ENCODE measurements around the gene METTL1.
A peak's percentile ranks its signal among the peaks of the same experiment; 100 is the strongest.

The METTL1 gene

GRCh38 chr12:57735952-57736740 lies 35.8 kb downstream of the METTL1 start:
- TF ChIP-seq, protein P1, sequence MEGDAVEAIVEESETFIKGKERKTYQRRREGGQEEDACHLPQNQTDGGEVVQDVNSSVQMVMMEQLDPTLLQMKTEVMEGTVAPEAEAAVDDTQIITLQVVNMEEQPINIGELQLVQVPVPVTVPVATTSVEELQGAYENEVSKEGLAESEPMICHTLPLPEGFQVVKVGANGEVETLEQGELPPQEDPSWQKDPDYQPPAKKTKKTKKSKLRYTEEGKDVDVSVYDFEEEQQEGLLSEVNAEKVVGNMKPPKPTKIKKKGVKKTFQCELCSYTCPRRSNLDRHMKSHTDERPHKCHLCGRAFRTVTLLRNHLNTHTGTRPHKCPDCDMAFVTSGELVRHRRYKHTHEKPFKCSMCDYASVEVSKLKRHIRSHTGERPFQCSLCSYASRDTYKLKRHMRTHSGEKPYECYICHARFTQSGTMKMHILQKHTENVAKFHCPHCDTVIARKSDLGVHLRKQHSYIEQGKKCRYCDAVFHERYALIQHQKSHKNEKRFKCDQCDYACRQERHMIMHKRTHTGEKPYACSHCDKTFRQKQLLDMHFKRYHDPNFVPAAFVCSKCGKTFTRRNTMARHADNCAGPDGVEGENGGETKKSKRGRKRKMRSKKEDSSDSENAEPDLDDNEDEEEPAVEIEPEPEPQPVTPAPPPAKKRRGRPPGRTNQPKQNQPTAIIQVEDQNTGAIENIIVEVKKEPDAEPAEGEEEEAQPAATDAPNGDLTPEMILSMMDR (IDR thresholded peaks at IDR 0.05), result peak; percentile 41
- TF ChIP-seq ZFX (IDR thresholded peaks at IDR 0.05; ENCODE audit: borderline replicate concordance), result no peak
- no peak overlapping the region for H3K27ac ChIP-seq

DNA sequence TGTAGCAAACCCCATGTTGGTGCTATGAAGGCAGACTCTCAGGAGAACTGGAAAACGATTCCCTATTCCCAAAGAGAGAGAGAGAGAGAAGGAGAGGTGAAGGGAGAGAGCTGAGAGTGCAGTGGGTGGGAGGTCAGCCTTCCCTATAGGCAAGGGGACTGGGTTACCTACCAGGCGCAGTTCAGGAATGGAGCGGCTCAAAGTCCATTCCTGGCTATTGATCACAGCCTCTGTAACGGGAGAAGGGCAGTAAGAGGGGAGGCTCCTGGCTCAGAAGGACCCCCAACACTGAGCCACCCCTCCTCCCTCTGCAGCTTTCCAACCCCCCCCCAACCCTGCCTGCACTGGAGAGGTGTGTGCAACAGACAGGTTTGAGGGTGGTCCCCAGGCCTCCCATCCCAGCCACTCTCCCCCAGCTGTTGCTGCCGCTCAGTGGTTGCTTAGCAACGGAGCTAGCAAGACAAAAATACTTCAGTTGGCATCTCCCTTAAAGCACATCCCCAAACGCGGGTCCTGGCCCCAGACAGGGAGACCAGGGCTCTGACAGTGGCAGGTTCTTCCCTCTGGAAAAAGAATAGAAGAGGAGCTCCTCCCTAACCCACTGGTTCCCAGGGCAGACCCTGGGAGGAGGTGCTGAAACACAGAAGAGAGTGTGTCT lies 36.6 kb downstream of the METTL1 start:
- no peak overlapping the region for H3K27ac ChIP-seq

DNA sequence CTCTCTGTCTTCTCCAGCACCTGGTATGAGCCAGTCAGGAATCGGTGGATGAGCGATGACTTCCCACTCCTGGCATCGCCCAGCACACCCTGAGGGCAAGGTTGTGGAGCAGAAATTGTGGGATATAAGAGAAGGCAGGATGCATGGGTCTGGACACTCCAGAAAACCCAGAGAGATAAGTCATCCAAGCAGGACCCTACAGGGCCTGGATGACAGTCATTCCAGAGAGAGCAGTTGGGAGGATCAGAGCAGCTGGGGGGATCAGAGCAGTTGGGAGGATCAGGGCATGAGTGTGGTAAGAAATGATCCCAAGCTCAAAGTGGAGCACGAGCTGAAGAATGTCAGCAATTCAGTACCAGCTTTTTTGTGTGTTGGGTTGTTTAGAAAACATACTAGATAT lies 37.3 kb downstream of the METTL1 start:
- no peak for TF ChIP-seq ZFX (IDR thresholded peaks at IDR 0.05; ENCODE audit: borderline replicate concordance)
- TF ChIP-seq, protein P1 (IDR thresholded peaks at IDR 0.05), result no peak
- H3K27ac ChIP-seq, result no peak overlapping the region

More for the DNA sequence above, 36.6 kb downstream of the METTL1 start:
- TF ChIP-seq ZFX (IDR thresholded peaks at IDR 0.05; ENCODE audit: borderline replicate concordance), result no peak
- TF ChIP-seq, protein P1 (IDR thresholded peaks at IDR 0.05), result no peak

- no peak overlapping the region for H3K27ac ChIP-seq
- TF ChIP-seq ZFX (IDR thresholded peaks at IDR 0.05; ENCODE audit: borderline replicate concordance), result no peak
- TF ChIP-seq, protein P1 (IDR thresholded peaks at IDR 0.05), result no peak
Measured at GRCh38 chr12:57733928-57734327, 38.0 kb downstream of the METTL1 start.

DNA sequence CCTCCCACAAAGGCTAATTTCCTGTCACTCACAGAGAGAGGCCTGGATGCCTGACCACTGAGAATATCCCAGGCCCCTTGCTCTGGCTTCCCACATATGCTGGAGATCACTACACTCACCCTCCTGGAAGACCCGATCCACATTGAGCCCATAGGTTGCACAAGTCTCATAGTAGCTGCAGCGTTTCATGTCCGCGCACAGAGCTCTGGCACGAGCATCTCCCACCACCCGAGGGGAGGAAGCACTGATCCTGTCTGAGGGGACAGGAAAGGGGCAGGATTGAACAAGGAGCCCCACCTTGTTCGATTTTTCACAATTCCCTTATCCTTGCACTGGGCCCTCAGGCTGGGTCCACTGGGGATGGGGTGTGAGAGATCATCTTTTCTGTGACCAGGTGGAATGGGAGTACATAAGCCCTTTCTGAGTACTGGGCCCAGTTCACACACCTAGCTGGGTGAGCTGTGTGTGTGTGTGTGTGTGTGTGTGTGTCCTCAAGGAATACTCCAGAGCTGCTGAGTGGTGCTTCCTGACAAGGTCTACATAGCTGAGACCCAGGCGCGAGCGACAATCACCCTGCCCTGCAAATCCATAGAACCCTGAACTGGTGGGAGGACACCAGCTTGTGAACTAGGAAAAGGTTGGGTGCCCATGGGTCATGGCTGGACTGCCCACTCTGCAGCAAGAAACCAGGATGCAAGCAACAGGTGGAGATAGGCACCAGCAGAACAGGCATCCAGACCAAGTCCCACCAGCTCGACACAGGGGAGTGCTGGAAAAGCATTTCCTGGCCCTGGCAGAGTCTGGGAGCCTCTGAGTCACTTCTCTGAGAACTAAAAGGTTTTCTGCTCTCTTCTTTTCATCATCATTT lies 38.9 kb downstream of the METTL1 start:
- TF ChIP-seq, protein P1 (IDR thresholded peaks at IDR 0.05), result no peak
- TF ChIP-seq ZFX (IDR thresholded peaks at IDR 0.05; ENCODE audit: borderline replicate concordance), result no peak
- H3K27ac ChIP-seq, result no peak overlapping the region

DNA sequence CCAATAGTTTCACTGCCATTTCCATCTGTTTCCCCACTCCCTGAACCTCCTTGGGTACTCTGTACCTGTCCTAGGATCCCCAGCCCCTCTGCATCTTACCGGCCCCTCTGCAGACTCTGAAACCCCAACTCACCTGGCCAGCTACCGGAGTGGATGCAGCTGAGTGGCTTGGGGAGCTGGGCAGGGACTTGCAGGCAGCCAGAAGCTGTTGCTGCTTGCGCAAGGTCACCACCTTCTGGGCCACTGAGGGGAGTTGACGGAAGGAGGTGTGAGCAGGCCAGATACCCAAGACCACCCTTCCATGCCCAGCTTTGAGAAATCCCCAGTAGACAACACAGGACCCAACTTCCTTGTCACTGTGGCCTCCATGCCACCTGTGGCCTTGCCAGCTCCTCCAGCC lies 39.6 kb downstream of the METTL1 start:
- TF ChIP-seq, protein P1 (IDR thresholded peaks at IDR 0.05), result no peak
- TF ChIP-seq ZFX (IDR thresholded peaks at IDR 0.05; ENCODE audit: borderline replicate concordance), result no peak
- no peak overlapping the region for H3K27ac ChIP-seq
